Activated naive CD8-positive, alpha-beta T cell treated with anti-CD3 and anti-CD28 coated beads, Interleukin-2, amount 50 U/mL, for 24 hours (primary cell): ENCODE results near the gene TOPBP1.

Experiments used
- ATAC-seq: fragments of 150-1000 bp; cut with Tn5 transposase; one replicate; pipeline ENCODE4 v1.10.0; 2021
- DNase-seq: peaks from one replicate; pipeline ENCODE4 v3.0.0; 2021
- H3K27ac Mint-ChIP-seq: one replicate; pipeline ENCODE4 v1.8.0; 2021; ENCODE audit warnings: mild to moderate bottlenecking, mixed read lengths
- H3K27me3 Mint-ChIP-seq: one replicate; pipeline ENCODE4 v1.8.0; 2021; ENCODE audit warnings: mixed read lengths
- H3K36me3 Mint-ChIP-seq: one replicate; pipeline ENCODE4 v1.8.0; 2021; ENCODE audit warnings: low read depth, mixed read lengths
- H3K4me1 Mint-ChIP-seq: one replicate; pipeline ENCODE4 v1.8.0; 2021; ENCODE audit warnings: mixed read lengths
- H3K4me3 Mint-ChIP-seq: one replicate; pipeline ENCODE4 v1.8.0; 2021; ENCODE audit warnings: mild to moderate bottlenecking, moderate library complexity, mixed read lengths
- H3K9me3 Mint-ChIP-seq: one replicate; pipeline ENCODE4 v1.8.0; 2021; ENCODE audit warnings: mixed read lengths

TOPBP1 gene

GRCh38 chr3:133662278-133662651 lies 524 bp upstream of the TOPBP1 start:
- DNase-seq (peak; percentile 28), ATAC-seq (peak; percentile 77)
- peaks cover 26% of the 10 kb centered on the region for H3K36me3 Mint-ChIP-seq

GRCh38 chr3:133659806-133660205 lies 1.9 kb downstream of the TOPBP1 start:
- peaks cover 37% of the 10 kb centered on the region for H3K4me1 Mint-ChIP-seq
- peak overlapping the region; percentile 97 for H3K4me3 Mint-ChIP-seq
- ATAC-seq: no peak
- peak overlapping the region; percentile 44 for H3K27ac Mint-ChIP-seq
- no peak for DNase-seq
- H3K36me3 Mint-ChIP-seq: peaks cover 43% of the 10 kb centered on the region
- H3K9me3 Mint-ChIP-seq: no peaks in the 10 kb centered on the region
- H3K27me3 Mint-ChIP-seq: no peaks in the 10 kb centered on the region

More at GRCh38 chr3:133662278-133662651, 524 bp upstream of the TOPBP1 start:
- H3K9me3 Mint-ChIP-seq: no peaks in the 10 kb centered on the region
- H3K27me3 Mint-ChIP-seq: no peaks in the 10 kb centered on the region
- H3K27ac Mint-ChIP-seq: peak overlapping the region; percentile 98
- H3K4me1 Mint-ChIP-seq: peaks cover 37% of the 10 kb centered on the region
- peak overlapping the region; percentile 97 for H3K4me3 Mint-ChIP-seq

GRCh38 chr3:133655731-133656515 lies 5.8 kb downstream of the TOPBP1 start:
- H3K36me3 Mint-ChIP-seq: peaks cover 66% of the 10 kb centered on the region
- DNase-seq (no peak), ATAC-seq (no peak)
- H3K27me3 Mint-ChIP-seq: no peaks in the 10 kb centered on the region
- peaks cover 18% of the 10 kb centered on the region for H3K4me1 Mint-ChIP-seq
- H3K27ac Mint-ChIP-seq: no peak overlapping the region
- no peak overlapping the region for H3K4me3 Mint-ChIP-seq
- no peaks in the 10 kb centered on the region for H3K9me3 Mint-ChIP-seq

GRCh38 chr3:133649486-133650068 lies 12.2 kb downstream of the TOPBP1 start:
- H3K36me3 Mint-ChIP-seq: peaks cover 59% of the 10 kb centered on the region
- no peaks in the 10 kb centered on the region for H3K27me3 Mint-ChIP-seq
- peak; percentile 20 for ATAC-seq
- H3K27ac Mint-ChIP-seq: no peak overlapping the region
- H3K4me3 Mint-ChIP-seq: no peak overlapping the region
- no peak for DNase-seq
- no peaks in the 10 kb centered on the region for H3K9me3 Mint-ChIP-seq
- H3K4me1 Mint-ChIP-seq: peaks cover 6% of the 10 kb centered on the region

GRCh38 chr3:133644768-133645167 lies 17.0 kb downstream of the TOPBP1 start:
- Mint-ChIP-seq H3K4me1 (peaks cover 6% of the 10 kb centered on the region), H3K27ac (no peak overlapping the region)

DNA sequence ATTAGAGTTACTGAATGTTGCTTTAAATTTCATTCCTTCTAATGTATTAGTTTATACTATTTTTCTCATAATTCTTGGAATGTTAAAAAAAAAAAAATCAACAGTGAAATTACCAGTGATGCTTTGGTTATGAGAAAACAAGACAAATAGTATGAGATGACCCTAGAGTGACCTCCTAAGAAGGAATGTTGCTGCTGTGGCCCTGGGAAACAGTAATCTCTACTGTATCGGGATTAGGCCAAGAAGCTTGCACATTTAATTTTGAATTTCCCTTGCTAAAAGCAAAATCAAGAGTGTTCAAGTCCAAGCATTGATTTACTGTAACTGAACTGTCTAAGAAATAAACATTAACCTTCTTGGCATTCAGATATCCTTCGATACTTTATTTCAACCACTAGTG lies 18.1 kb downstream of the TOPBP1 start:
- Mint-ChIP-seq H3K4me3 (no peak overlapping the region), H3K27me3 (no peaks in the 10 kb centered on the region)

More at GRCh38 chr3:133644768-133645167, 17.0 kb downstream of the TOPBP1 start:
- ATAC-seq: no peak
- no peak for DNase-seq
- Mint-ChIP-seq H3K27me3 (no peaks in the 10 kb centered on the region), H3K36me3 (peaks cover 77% of the 10 kb centered on the region), H3K4me3 (no peak overlapping the region), H3K9me3 (no peaks in the 10 kb centered on the region)

GRCh38 chr3:133641254-133641653 lies 20.5 kb downstream of the TOPBP1 start:
- no peak overlapping the region for H3K4me3 Mint-ChIP-seq
- H3K36me3 Mint-ChIP-seq: peaks cover 84% of the 10 kb centered on the region
- ATAC-seq: no peak
- H3K27ac Mint-ChIP-seq: no peak overlapping the region
- no peaks in the 10 kb centered on the region for H3K27me3 Mint-ChIP-seq
- DNase-seq: no peak
- H3K9me3 Mint-ChIP-seq: no peaks in the 10 kb centered on the region
- H3K4me1 Mint-ChIP-seq: no peaks in the 10 kb centered on the region

More for the DNA sequence above, 18.1 kb downstream of the TOPBP1 start:
- DNase-seq (no peak), ATAC-seq (no peak)
- Mint-ChIP-seq H3K4me1 (peaks cover 3% of the 10 kb centered on the region), H3K9me3 (no peaks in the 10 kb centered on the region), H3K27ac (peak overlapping the region; percentile 18), H3K36me3 (peaks cover 80% of the 10 kb centered on the region)

GRCh38 chr3:133633439-133633838 lies 28.3 kb downstream of the TOPBP1 start:
- no peak overlapping the region for H3K27ac Mint-ChIP-seq
- H3K9me3 Mint-ChIP-seq: no peaks in the 10 kb centered on the region
- H3K27me3 Mint-ChIP-seq: no peaks in the 10 kb centered on the region
- DNase-seq (no peak), ATAC-seq (no peak)
- H3K36me3 Mint-ChIP-seq: peaks cover 68% of the 10 kb centered on the region
- no peaks in the 10 kb centered on the region for H3K4me1 Mint-ChIP-seq
- H3K4me3 Mint-ChIP-seq: no peak overlapping the region

GRCh38 chr3:133629146-133629545 lies 32.6 kb downstream of the TOPBP1 start:
- no peaks in the 10 kb centered on the region for H3K4me1 Mint-ChIP-seq
- no peak for DNase-seq
- no peaks in the 10 kb centered on the region for H3K9me3 Mint-ChIP-seq
- H3K27me3 Mint-ChIP-seq: no peaks in the 10 kb centered on the region
- H3K27ac Mint-ChIP-seq: no peak overlapping the region
- ATAC-seq: no peak
- H3K36me3 Mint-ChIP-seq: peaks cover 62% of the 10 kb centered on the region
- no peak overlapping the region for H3K4me3 Mint-ChIP-seq

DNA sequence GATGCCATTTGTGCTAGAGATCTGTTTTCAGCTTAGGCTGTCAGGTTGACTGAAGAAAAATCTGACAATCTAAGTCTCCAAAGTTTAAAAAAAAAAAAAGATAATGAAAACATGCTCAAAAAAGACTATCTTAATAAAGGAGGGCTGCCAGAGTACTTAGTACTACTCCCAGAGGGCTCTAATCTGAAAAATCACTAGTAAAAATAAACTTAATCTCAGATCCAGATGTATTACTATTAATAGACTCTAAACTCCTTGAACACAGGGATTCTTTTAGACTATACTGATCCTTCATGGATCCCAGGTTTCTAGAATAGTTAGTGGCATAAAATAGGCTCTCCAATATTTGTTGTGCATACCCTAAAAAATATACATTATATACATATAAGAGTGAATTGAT lies 34.0 kb downstream of the TOPBP1 start:
- no peak for DNase-seq
- H3K27me3 Mint-ChIP-seq: no peaks in the 10 kb centered on the region
- no peak for ATAC-seq
- H3K4me1 Mint-ChIP-seq: no peaks in the 10 kb centered on the region
- H3K36me3 Mint-ChIP-seq: peaks cover 61% of the 10 kb centered on the region
- H3K9me3 Mint-ChIP-seq: no peaks in the 10 kb centered on the region
- no peak overlapping the region for H3K4me3 Mint-ChIP-seq
- H3K27ac Mint-ChIP-seq: no peak overlapping the region

DNA sequence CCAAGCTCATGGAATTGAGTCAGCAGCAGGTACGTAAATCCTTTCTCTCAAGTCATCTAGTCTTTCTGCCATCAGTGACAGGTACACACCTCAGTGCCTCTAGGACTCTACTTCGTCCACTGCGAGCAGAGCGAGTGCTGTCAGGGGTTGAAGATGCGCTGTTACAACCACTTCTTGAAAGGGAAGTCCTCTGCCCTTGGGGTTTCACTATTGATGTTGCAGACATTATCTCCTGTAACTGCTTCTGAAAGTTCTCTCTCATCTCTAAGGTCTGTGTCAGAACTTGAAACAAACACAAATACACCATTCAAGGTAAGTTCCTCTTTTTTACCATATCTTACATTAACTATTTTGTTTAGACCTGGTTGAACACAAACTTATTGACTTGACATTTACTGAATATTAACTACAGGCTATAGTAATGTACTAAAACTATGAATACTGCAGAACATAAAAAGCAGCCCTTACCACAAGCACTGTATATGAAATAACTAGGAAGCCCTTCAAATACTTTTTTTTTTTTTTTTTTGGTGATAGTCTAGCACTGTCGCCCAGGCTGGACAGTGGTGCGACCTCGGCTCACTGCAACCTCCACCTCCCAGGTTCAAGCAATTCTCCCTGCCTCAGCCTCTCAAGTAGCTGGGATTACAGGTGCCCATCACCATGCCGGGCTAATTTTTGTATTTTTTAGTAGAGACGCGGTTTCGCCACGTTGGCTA lies 41.5 kb downstream of the TOPBP1 start:
- Mint-ChIP-seq H3K27ac (no peak overlapping the region), H3K9me3 (no peaks in the 10 kb centered on the region), H3K4me3 (no peak overlapping the region), H3K36me3 (peaks cover 79% of the 10 kb centered on the region), H3K4me1 (no peaks in the 10 kb centered on the region), H3K27me3 (no peaks in the 10 kb centered on the region)
- ATAC-seq: peak; percentile 57
- DNase-seq: no peak

DNA sequence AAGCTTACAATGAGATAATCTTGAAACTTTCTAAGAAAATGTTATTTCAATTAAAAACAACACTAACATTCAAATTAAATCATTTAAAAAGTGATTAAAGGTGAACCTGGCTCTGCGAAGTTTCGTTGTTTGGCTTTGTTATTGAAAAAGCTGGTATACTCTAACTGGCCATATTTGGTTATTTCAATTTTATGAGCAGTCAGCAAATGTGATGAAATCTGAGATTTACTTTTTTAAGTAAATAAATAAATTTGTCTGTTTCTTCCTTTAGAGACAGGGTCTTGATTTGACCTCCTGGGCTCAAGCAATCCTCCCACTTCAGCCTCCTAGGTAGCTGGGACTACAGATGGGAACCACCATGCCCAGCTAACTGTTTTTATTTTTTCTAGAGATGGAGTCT lies 50.2 kb downstream of the TOPBP1 start:
- ATAC-seq (no peak), DNase-seq (no peak)
- peaks cover 77% of the 10 kb centered on the region for H3K36me3 Mint-ChIP-seq
- H3K27me3 Mint-ChIP-seq: no peaks in the 10 kb centered on the region
- no peak overlapping the region for H3K4me3 Mint-ChIP-seq
- no peaks in the 10 kb centered on the region for H3K4me1 Mint-ChIP-seq
- H3K27ac Mint-ChIP-seq: no peak overlapping the region
- no peaks in the 10 kb centered on the region for H3K9me3 Mint-ChIP-seq

- no peaks in the 10 kb centered on the region for H3K27me3 Mint-ChIP-seq
- no peaks in the 10 kb centered on the region for H3K4me1 Mint-ChIP-seq
- ATAC-seq (no peak), DNase-seq (no peak)
- H3K4me3 Mint-ChIP-seq: no peak overlapping the region
- H3K27ac Mint-ChIP-seq: no peak overlapping the region
- H3K36me3 Mint-ChIP-seq: peaks cover 69% of the 10 kb centered on the region
- no peaks in the 10 kb centered on the region for H3K9me3 Mint-ChIP-seq
Observed at GRCh38 chr3:133610031-133610430, 51.7 kb downstream of the TOPBP1 start.

- ATAC-seq (no peak), DNase-seq (no peak)
- Mint-ChIP-seq H3K4me3 (no peak overlapping the region), H3K27ac (no peak overlapping the region), H3K27me3 (no peaks in the 10 kb centered on the region), H3K9me3 (no peaks in the 10 kb centered on the region), H3K4me1 (no peaks in the 10 kb centered on the region), H3K36me3 (peaks cover 72% of the 10 kb centered on the region)
Observed at GRCh38 chr3:133608388-133608787, 53.4 kb downstream of the TOPBP1 start.

- H3K4me1 Mint-ChIP-seq: no peaks in the 10 kb centered on the region
- no peaks in the 10 kb centered on the region for H3K27me3 Mint-ChIP-seq
- peaks cover 72% of the 10 kb centered on the region for H3K36me3 Mint-ChIP-seq
- no peak overlapping the region for H3K27ac Mint-ChIP-seq
- ATAC-seq (no peak), DNase-seq (no peak)
- H3K4me3 Mint-ChIP-seq: no peak overlapping the region
- H3K9me3 Mint-ChIP-seq: no peaks in the 10 kb centered on the region
Observed at GRCh38 chr3:133607816-133608215, 53.9 kb downstream of the TOPBP1 start.
